Measurements from ENCODE around the gene PHF20.

The PHF20 gene

GRCh38 chr20:35826397-35826998 lies 54.7 kb downstream of the PHF20 start:
- H3K9me2 ChIP-seq (replicated peaks; ENCODE audit: insufficient read depth, low read length), result no peaks in the 10 kb centered on the region
- H3K4me2 ChIP-seq (ENCODE audit: low read depth, low read length), result no peak overlapping the region
- DNase-seq, result no peak
- H3K4me1 ChIP-seq (ENCODE audit: low read length), result no peaks in the 10 kb centered on the region
- TF ChIP-seq CTCF (IDR thresholded peaks at IDR 0.05; ENCODE audit: low read length) (no peak), EZH2phosphoT487 (IDR thresholded peaks at IDR 0.05; ENCODE audit: low read length) (no peak), EZH2 (optimal IDR thresholded peaks at IDR 0.05; ENCODE audit: low read depth, low read length) (no peak)
- no peaks in the 10 kb centered on the region for H3F3A ChIP-seq (ENCODE audit: insufficient read depth, low read length)
- H3K36me3 ChIP-seq (replicated peaks; ENCODE audit: insufficient read depth, low read length), result no peaks in the 10 kb centered on the region
- peaks cover 9% of the 10 kb centered on the region; the same call in 1 of the 2 replicates for H3K79me2 ChIP-seq (ENCODE audit: low read length)
- no peak overlapping the region for H2AFZ ChIP-seq (ENCODE audit: low read length)
- H4K20me1 ChIP-seq (ENCODE audit: insufficient read depth, low read length), result no peaks in the 10 kb centered on the region
- no peak overlapping the region for H3K9ac ChIP-seq (ENCODE audit: low read length)
- H3K27ac ChIP-seq (ENCODE audit: low read length), result no peak overlapping the region
- H3K27me3 ChIP-seq (replicated peaks; ENCODE audit: insufficient read depth, low read length), result no peaks in the 10 kb centered on the region
- no peaks in the 10 kb centered on the region for H3K9me3 ChIP-seq (replicated peaks; ENCODE audit: insufficient read depth, low read length)
- H3K4me3 ChIP-seq (ENCODE audit: low read length), result no peak overlapping the region

DNA sequence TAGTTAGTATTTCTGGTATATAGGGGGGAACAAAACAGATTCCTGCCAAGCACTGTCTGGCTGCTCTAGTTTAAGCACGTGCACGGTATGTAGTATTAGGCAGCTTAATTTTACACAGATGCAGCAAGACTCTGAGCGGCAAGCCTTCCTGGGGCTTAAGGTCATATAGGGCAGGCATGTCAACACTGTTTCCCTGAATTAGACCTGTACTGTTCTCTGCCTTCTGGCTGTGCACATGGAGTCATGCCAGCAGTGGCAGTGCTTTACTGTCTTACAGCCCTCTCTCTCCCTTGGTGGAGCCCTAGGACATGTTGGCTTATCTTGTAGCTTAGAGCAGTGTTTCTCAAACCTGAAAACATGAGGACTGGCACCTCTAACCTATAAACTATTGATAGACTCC lies 56.6 kb downstream of the PHF20 start:
- H3K27ac ChIP-seq (ENCODE audit: low read length), result no peak overlapping the region
- no peaks in the 10 kb centered on the region for H3K27me3 ChIP-seq (replicated peaks; ENCODE audit: insufficient read depth, low read length)
- no peak overlapping the region for H2AFZ ChIP-seq (ENCODE audit: low read length)
- no peaks in the 10 kb centered on the region for H3F3A ChIP-seq (ENCODE audit: insufficient read depth, low read length)
- H3K36me3 ChIP-seq (replicated peaks; ENCODE audit: insufficient read depth, low read length), result no peaks in the 10 kb centered on the region
- no peak for TF ChIP-seq EZH2 (optimal IDR thresholded peaks at IDR 0.05; ENCODE audit: low read depth, low read length)
- TF ChIP-seq EZH2phosphoT487 (IDR thresholded peaks at IDR 0.05; ENCODE audit: low read length), result no peak
- no peak for TF ChIP-seq CTCF (IDR thresholded peaks at IDR 0.05; ENCODE audit: low read length)
- H3K4me1 ChIP-seq (ENCODE audit: low read length), result no peaks in the 10 kb centered on the region
- DNase-seq, result no peak
- H3K9me2 ChIP-seq (replicated peaks; ENCODE audit: insufficient read depth, low read length), result no peaks in the 10 kb centered on the region
- H3K79me2 ChIP-seq (ENCODE audit: low read length), result peaks cover 18% of the 10 kb centered on the region
- no peak overlapping the region for H3K9ac ChIP-seq (ENCODE audit: low read length)
- no peak overlapping the region for H3K4me2 ChIP-seq (ENCODE audit: low read depth, low read length)
- no peak overlapping the region for H3K4me3 ChIP-seq (ENCODE audit: low read length)
- H3K9me3 ChIP-seq (replicated peaks; ENCODE audit: insufficient read depth, low read length), result no peaks in the 10 kb centered on the region
- H4K20me1 ChIP-seq (ENCODE audit: insufficient read depth, low read length), result no peaks in the 10 kb centered on the region

GRCh38 chr20:35828916-35829315 lies 57.1 kb downstream of the PHF20 start:
- Histone ChIP-seq H3K36me3 (replicated peaks; ENCODE audit: insufficient read depth, low read length) (no peaks in the 10 kb centered on the region), H3K27ac (ENCODE audit: low read length) (no peak overlapping the region), H3K79me2 (ENCODE audit: low read length) (peaks cover 19% of the 10 kb centered on the region), H3K4me1 (ENCODE audit: low read length) (no peaks in the 10 kb centered on the region), H4K20me1 (ENCODE audit: insufficient read depth, low read length) (no peaks in the 10 kb centered on the region), H3K9me3 (replicated peaks; ENCODE audit: insufficient read depth, low read length) (no peaks in the 10 kb centered on the region), H2AFZ (ENCODE audit: low read length) (no peak overlapping the region), H3K4me2 (ENCODE audit: low read depth, low read length) (no peak overlapping the region), H3K9me2 (replicated peaks; ENCODE audit: insufficient read depth, low read length) (no peaks in the 10 kb centered on the region), H3K4me3 (ENCODE audit: low read length) (no peak overlapping the region), H3K9ac (ENCODE audit: low read length) (no peak overlapping the region), H3F3A (ENCODE audit: insufficient read depth, low read length) (no peaks in the 10 kb centered on the region), H3K27me3 (replicated peaks; ENCODE audit: insufficient read depth, low read length) (no peaks in the 10 kb centered on the region)
- no peak for TF ChIP-seq CTCF (IDR thresholded peaks at IDR 0.05; ENCODE audit: low read length)
- TF ChIP-seq EZH2phosphoT487 (IDR thresholded peaks at IDR 0.05; ENCODE audit: low read length), result no peak
- TF ChIP-seq EZH2 (optimal IDR thresholded peaks at IDR 0.05; ENCODE audit: low read depth, low read length), result no peak
- no peak for DNase-seq
